HL-60 (cell line): ENCODE data around the gene TNFAIP2.

ENCODE experiments used
- POLR2AphosphoS5 ChIP-seq: IDR thresholded peaks from 2 replicates; pipeline ENCODE4 v1.6.1; 2012; ENCODE audit warnings: low read depth
- TF ChIP-seq, protein P1 (sequence below): IDR thresholded peaks from one replicate; pipeline ENCODE4 v1.5.1; 2011; ENCODE audit warnings: low read length, control low read depth, inconsistent platforms; ENCODE audit not compliant: insufficient read depth
- TF ChIP-seq, protein P2 (sequence below): IDR thresholded peaks from 2 replicates; pipeline ENCODE4 v1.6.1; 2012; ENCODE audit warnings: low read depth; ENCODE audit not compliant: insufficient replicate concordance

DNA sequence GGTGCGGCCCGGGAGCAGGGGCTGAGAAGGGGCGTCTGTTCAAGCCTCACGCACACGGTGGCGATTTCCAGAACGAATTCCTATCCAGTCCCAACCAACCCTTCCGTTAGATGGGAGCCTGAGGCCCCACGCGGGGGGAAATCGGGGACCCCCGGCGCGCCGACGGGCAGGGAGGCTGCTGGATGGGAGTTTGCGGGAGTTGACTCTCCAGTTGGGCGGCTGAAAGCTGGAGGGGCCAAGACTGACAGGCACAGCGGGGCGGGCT is 18.9 kb upstream of the TNFAIP2 start:
- TF ChIP-seq, protein P1, sequence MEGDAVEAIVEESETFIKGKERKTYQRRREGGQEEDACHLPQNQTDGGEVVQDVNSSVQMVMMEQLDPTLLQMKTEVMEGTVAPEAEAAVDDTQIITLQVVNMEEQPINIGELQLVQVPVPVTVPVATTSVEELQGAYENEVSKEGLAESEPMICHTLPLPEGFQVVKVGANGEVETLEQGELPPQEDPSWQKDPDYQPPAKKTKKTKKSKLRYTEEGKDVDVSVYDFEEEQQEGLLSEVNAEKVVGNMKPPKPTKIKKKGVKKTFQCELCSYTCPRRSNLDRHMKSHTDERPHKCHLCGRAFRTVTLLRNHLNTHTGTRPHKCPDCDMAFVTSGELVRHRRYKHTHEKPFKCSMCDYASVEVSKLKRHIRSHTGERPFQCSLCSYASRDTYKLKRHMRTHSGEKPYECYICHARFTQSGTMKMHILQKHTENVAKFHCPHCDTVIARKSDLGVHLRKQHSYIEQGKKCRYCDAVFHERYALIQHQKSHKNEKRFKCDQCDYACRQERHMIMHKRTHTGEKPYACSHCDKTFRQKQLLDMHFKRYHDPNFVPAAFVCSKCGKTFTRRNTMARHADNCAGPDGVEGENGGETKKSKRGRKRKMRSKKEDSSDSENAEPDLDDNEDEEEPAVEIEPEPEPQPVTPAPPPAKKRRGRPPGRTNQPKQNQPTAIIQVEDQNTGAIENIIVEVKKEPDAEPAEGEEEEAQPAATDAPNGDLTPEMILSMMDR, result no peak
- TF ChIP-seq POLR2AphosphoS5, result no peak
- TF ChIP-seq, protein P2, sequence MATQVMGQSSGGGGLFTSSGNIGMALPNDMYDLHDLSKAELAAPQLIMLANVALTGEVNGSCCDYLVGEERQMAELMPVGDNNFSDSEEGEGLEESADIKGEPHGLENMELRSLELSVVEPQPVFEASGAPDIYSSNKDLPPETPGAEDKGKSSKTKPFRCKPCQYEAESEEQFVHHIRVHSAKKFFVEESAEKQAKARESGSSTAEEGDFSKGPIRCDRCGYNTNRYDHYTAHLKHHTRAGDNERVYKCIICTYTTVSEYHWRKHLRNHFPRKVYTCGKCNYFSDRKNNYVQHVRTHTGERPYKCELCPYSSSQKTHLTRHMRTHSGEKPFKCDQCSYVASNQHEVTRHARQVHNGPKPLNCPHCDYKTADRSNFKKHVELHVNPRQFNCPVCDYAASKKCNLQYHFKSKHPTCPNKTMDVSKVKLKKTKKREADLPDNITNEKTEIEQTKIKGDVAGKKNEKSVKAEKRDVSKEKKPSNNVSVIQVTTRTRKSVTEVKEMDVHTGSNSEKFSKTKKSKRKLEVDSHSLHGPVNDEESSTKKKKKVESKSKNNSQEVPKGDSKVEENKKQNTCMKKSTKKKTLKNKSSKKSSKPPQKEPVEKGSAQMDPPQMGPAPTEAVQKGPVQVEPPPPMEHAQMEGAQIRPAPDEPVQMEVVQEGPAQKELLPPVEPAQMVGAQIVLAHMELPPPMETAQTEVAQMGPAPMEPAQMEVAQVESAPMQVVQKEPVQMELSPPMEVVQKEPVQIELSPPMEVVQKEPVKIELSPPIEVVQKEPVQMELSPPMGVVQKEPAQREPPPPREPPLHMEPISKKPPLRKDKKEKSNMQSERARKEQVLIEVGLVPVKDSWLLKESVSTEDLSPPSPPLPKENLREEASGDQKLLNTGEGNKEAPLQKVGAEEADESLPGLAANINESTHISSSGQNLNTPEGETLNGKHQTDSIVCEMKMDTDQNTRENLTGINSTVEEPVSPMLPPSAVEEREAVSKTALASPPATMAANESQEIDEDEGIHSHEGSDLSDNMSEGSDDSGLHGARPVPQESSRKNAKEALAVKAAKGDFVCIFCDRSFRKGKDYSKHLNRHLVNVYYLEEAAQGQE, result no peak
